ENCODE data around the gene MAPK1. TPM values are rescaled to one million over a fixed set of nuclear protein-coding genes. Genes with fewer than 3 reads are reported as not detected.
A peak's percentile ranks its signal among the peaks of the same experiment; 100 is the strongest.

Gene MAPK1
- total and polyA plus RNA-seq, 9 of the 15 experiments (the other 6 are each of a cell fraction or from before 2014, with no cell fraction given), result 46.3 to 575 (median 283) TPM

DNA sequence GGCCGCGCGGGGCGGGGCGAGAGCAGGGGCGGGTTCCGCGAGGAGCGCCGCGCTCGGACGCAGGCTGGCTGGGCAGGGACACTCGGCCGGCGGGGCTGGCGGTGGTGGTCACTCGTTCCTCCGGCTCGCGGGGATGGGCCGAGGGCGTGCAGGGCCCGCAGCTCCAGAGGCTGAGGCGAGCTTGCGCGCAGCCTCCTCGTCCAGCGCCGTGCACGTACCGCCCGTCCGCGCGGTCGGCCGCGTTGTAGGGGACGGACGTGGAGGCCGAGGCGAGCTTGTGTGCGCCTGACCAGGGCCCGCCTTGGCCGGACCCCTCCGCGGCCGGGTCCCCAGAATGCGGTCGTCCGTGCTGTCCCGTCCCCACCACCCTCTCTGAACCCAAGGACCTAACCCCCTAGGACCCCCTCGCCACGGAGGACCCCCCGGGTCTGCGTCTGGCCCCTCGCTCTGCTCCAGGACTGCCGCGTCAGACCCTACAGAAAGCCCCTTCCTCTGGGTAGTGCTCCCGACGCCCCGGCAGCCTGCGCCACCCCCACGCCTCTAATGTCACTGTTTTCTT lies 131.3 kb downstream of the MAPK1 start (continued):
- TF ChIP-seq, protein P1, sequence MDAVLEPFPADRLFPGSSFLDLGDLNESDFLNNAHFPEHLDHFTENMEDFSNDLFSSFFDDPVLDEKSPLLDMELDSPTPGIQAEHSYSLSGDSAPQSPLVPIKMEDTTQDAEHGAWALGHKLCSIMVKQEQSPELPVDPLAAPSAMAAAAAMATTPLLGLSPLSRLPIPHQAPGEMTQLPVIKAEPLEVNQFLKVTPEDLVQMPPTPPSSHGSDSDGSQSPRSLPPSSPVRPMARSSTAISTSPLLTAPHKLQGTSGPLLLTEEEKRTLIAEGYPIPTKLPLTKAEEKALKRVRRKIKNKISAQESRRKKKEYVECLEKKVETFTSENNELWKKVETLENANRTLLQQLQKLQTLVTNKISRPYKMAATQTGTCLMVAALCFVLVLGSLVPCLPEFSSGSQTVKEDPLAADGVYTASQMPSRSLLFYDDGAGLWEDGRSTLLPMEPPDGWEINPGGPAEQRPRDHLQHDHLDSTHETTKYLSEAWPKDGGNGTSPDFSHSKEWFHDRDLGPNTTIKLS (IDR thresholded peaks at IDR 0.05; ENCODE audit: borderline replicate concordance, low read depth), result no peak
- TF ChIP-seq POLR2AphosphoS5 (IDR thresholded peaks at IDR 0.05; ENCODE audit: control insufficient read depth, insufficient read depth, low read depth, low read length), result no peak
- TF ChIP-seq STAT5A (IDR thresholded peaks at IDR 0.05; ENCODE audit: borderline replicate concordance, low read length), result no peak
- no peak for TF ChIP-seq PHTF2 (CRISPR knock-in tag; IDR thresholded peaks at IDR 0.05)
- TF ChIP-seq, protein P2, sequence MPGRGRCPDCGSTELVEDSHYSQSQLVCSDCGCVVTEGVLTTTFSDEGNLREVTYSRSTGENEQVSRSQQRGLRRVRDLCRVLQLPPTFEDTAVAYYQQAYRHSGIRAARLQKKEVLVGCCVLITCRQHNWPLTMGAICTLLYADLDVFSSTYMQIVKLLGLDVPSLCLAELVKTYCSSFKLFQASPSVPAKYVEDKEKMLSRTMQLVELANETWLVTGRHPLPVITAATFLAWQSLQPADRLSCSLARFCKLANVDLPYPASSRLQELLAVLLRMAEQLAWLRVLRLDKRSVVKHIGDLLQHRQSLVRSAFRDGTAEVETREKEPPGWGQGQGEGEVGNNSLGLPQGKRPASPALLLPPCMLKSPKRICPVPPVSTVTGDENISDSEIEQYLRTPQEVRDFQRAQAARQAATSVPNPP (IDR thresholded peaks at IDR 0.05; ENCODE audit: borderline replicate concordance, insufficient read depth, insufficient read length), result no peak
- peak; percentile 69 for TF ChIP-seq SREBF1 (IDR thresholded peaks at IDR 0.05; ENCODE audit: borderline replicate concordance, low read depth, low read length)
- no peak for TF ChIP-seq TGIF2 (CRISPR knock-in tag; IDR thresholded peaks at IDR 0.05)
- TF ChIP-seq, protein P3, sequence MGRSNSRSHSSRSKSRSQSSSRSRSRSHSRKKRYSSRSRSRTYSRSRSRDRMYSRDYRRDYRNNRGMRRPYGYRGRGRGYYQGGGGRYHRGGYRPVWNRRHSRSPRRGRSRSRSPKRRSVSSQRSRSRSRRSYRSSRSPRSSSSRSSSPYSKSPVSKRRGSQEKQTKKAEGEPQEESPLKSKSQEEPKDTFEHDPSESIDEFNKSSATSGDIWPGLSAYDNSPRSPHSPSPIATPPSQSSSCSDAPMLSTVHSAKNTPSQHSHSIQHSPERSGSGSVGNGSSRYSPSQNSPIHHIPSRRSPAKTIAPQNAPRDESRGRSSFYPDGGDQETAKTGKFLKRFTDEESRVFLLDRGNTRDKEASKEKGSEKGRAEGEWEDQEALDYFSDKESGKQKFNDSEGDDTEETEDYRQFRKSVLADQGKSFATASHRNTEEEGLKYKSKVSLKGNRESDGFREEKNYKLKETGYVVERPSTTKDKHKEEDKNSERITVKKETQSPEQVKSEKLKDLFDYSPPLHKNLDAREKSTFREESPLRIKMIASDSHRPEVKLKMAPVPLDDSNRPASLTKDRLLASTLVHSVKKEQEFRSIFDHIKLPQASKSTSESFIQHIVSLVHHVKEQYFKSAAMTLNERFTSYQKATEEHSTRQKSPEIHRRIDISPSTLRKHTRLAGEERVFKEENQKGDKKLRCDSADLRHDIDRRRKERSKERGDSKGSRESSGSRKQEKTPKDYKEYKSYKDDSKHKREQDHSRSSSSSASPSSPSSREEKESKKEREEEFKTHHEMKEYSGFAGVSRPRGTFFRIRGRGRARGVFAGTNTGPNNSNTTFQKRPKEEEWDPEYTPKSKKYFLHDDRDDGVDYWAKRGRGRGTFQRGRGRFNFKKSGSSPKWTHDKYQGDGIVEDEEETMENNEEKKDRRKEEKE (IDR thresholded peaks at IDR 0.05; ENCODE audit: borderline replicate concordance in 1 of 2, control insufficient read depth in 1 of 2, low read depth in 2 of 2, low read length in 1 of 2), result no peak
- TF ChIP-seq PCBP1 (IDR thresholded peaks at IDR 0.05; ENCODE audit: low read depth, low read length, poor library complexity, severe bottlenecking), result no peak
- peak; percentile 57 for TF ChIP-seq SMARCB1 (IDR thresholded peaks at IDR 0.05; ENCODE audit: insufficient read length, low read depth)
- TF ChIP-seq, protein P4, sequence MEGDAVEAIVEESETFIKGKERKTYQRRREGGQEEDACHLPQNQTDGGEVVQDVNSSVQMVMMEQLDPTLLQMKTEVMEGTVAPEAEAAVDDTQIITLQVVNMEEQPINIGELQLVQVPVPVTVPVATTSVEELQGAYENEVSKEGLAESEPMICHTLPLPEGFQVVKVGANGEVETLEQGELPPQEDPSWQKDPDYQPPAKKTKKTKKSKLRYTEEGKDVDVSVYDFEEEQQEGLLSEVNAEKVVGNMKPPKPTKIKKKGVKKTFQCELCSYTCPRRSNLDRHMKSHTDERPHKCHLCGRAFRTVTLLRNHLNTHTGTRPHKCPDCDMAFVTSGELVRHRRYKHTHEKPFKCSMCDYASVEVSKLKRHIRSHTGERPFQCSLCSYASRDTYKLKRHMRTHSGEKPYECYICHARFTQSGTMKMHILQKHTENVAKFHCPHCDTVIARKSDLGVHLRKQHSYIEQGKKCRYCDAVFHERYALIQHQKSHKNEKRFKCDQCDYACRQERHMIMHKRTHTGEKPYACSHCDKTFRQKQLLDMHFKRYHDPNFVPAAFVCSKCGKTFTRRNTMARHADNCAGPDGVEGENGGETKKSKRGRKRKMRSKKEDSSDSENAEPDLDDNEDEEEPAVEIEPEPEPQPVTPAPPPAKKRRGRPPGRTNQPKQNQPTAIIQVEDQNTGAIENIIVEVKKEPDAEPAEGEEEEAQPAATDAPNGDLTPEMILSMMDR (IDR thresholded peaks at IDR 0.05 in 2 of 3, conservative IDR thresholded peaks at IDR 0.05 in 1 of 3; ENCODE audit: insufficient read depth in 2 of 3, low read depth in 1 of 3, low read length in 3 of 3), result no peak; a peak in 1 of 6 replicates
